LNCAP (cell line): Measurements from ENCODE around the gene PPP3R1.

Experiments
- CTCF ChIP-seq: fragments of 450-650 bp; IDR thresholded peaks from 2 replicates; pipeline ENCODE4 v1.5.1; 2017; ENCODE audit warnings: mild to moderate bottlenecking

Gene PPP3R1

DNA sequence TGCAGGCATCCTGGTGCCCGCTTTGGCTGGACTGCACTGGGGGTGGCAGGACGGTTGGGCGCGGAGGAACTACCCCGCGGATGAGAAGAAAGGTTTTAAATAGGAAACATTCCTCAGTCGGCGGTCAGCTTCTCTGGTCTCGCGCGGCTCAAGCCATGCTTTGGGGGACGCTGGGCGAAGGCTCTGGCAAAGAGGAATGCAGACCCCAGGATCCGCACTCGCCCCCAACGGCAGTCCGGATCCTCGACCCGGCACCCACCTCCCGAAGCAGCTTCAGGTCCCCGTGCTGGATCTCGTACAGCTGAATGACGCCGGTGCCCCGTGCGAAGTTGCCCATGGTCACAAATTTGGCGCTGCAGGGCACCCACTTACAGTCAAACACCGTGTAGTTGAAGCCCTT, 95.3 kb downstream of the PPP3R1 start:
- TF ChIP-seq CTCF, result no peak

- no peak for TF ChIP-seq CTCF
These were observed 95.9 kb downstream of the PPP3R1 start for GRCh38 chr2:68156419-68156818.

- no peak for TF ChIP-seq CTCF
These were observed 96.7 kb downstream of the PPP3R1 start for GRCh38 chr2:68155618-68156017.

DNA sequence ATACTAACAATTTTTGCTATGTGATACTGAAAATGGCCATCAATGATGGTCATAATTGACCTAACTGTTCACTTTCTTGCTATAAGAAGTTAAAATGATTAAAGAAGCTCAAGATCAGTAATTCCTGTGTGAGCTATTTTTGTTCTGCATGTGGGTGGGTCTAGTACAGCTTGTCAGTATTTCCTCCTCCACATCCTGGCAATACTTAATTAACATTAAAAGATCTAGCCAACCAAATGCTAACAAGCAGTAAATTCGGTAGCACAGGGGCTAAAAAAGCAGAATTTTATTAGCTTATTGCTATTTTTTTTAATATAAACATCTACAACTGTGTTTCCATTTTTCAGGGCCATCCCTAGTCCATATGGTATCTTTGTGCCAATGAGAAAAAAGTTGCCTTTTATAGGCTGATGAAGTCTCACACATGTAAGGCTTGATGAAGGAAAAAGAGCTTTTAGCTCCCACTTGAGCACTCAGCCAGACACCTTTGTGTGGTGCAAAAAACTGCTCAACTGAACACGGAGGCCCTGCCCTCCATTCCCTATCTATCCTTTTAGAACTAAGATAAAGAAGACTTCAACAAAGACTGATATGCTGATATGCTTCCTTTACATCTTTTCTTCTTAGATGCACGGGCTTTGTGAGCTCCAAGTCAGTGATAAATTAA, 99.5 kb downstream of the PPP3R1 start:
- TF ChIP-seq CTCF, result no peak

DNA sequence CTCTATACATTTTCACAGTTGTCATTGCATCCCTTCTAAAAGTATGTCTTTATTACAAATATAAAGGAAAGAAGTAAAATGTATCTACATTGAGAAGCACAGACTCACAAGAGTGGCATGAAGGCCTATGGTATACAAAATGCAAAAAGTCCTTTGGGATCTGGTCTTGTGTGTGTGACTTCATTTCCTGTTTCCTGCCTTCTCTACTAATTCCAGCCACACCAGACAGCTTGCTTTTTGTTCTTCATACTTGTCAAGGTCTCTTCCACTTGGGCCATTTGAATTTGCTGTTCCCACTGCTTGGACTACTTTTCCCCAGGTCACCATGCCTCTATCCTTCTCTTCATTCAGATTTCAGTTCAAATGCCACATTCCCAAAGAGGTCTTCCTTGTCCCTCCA, 101.3 kb downstream of the PPP3R1 start:
- TF ChIP-seq CTCF, result no peak

DNA sequence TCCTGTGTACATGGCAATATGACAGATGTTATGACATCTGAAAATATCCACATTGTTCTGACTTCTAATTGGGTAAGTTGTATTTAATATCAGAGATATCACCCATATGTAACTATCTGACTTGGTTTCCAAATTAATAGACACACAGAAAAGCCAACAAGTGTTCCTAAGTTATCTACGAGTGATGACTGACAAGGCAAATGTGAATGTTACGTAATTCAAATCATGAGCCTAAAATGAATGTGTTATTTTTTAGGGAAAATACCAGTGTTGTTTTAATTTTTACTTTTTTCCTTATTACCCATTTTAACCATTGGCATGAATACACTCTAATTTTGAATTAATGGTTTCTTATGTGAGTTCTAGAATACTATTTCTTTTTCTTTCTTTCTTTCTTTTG, 110.5 kb downstream of the PPP3R1 start:
- TF ChIP-seq CTCF, result no peak

GRCh38 chr2:68135448-68136320, 116.6 kb downstream of the PPP3R1 start:
- no peak for TF ChIP-seq CTCF
